K562 (cell line): ENCODE measurements around the gene RTN4. TPM values are rescaled to one million over a fixed set of nuclear protein-coding genes. Genes with fewer than 3 reads are reported as not detected.
A peak's percentile ranks its signal among the peaks of the same experiment; 100 is the strongest.

Experiments used
- CBFB ChIP-seq: sonication (generic); formaldehyde crosslinking; IDR thresholded peaks from 2 replicates; pipeline ENCODE4 v1.4.0; 2020; ENCODE audit warnings: mild to moderate bottlenecking, missing genetic modification reagents
- CEBPZ ChIP-seq: fragments of 150-350 bp; IDR thresholded peaks from 2 replicates; pipeline ENCODE4 v1.6.1; 2014; ENCODE audit warnings: low read depth, mild to moderate bottlenecking, low read length, borderline replicate concordance
- CLOCK ChIP-seq: fragments of 250-450 bp; sonication (Bioruptor Pico); IDR thresholded peaks from 2 replicates; pipeline ENCODE4 v1.4.0; 2020; ENCODE audit warnings: mild to moderate bottlenecking, moderate library complexity, borderline replicate concordance
- DACH1 ChIP-seq: fragments of 450-650 bp; IDR thresholded peaks from 2 replicates; pipeline ENCODE4 v1.6.1; 2018; ENCODE audit not compliant: partially characterized antibody
- ESRRB ChIP-seq: fragments of 250-450 bp; sonication (Bioruptor Pico); IDR thresholded peaks from 2 replicates; pipeline ENCODE4 v1.5.0; 2020; ENCODE audit warnings: mild to moderate bottlenecking, moderate library complexity, borderline replicate concordance
- ETS2 ChIP-seq: IDR thresholded peaks from 2 replicates; pipeline ENCODE4 v1.6.1; 2016; ENCODE audit warnings: borderline replicate concordance, missing genetic modification characterization, mild to moderate bottlenecking, moderate library complexity, missing compliant biosample characterization; ENCODE audit not compliant: poor library complexity, severe bottlenecking
- MCM7 ChIP-seq, 2 experiments: fragments of 450-650 bp; IDR thresholded peaks; 2 replicates each; pipeline ENCODE4 v1.6.1; 2016 to 2018
- NFIX ChIP-seq: fragments of 250-450 bp; sonication (Bioruptor Pico); IDR thresholded peaks from 2 replicates; pipeline ENCODE4 v1.4.0; 2020; ENCODE audit warnings: low read depth, mild to moderate bottlenecking, moderate library complexity
- PKNOX1 ChIP-seq: fragments of 450-650 bp; IDR thresholded peaks from 2 replicates; pipeline ENCODE4 v1.6.1; 2016
- PYGO2 ChIP-seq: fragments of 450-650 bp; IDR thresholded peaks from 2 replicates; pipeline ENCODE4 v1.6.1; 2016; ENCODE audit warnings: mild to moderate bottlenecking, missing genetic modification characterization, moderate library complexity, missing compliant biosample characterization
- TFAM ChIP-seq: fragments of 250-450 bp; sonication (Bioruptor Pico); conservative IDR thresholded peaks from 2 replicates; pipeline ENCODE4 v1.5.0; 2021; ENCODE audit warnings: mild to moderate bottlenecking, moderate library complexity
- TRIM24 ChIP-seq, 2 experiments: fragments of 450-650 bp; IDR thresholded peaks; 2 replicates each; pipeline ENCODE4 v1.6.1; 2016
- UBTF ChIP-seq, 2 experiments: IDR thresholded peaks; 2 replicates each; pipeline ENCODE4 v1.6.1; 2012; ENCODE audit warnings: improper control_type of control experiment in 2 of 2, low read depth in 2 of 2, low read length in 2 of 2, borderline replicate concordance in 1 of 2
- ZFP1 ChIP-seq: fragments of 450-650 bp; formaldehyde crosslinking; IDR thresholded peaks from 2 replicates; pipeline ENCODE4 v1.4.0; 2020; ENCODE audit warnings: mild to moderate bottlenecking, mixed read lengths
- ZKSCAN3 ChIP-seq: fragments of 250-450 bp; sonication (Bioruptor Pico); IDR thresholded peaks from 2 replicates; pipeline ENCODE4 v1.4.0; 2020
- ZNF311 ChIP-seq: fragments of 250-450 bp; sonication (Bioruptor Pico); IDR thresholded peaks from 2 replicates; pipeline ENCODE4 v1.4.0; 2020; ENCODE audit warnings: mild to moderate bottlenecking, moderate library complexity
- ZNF398 ChIP-seq: fragments of 250-450 bp; sonication (Bioruptor Pico); IDR thresholded peaks from 2 replicates; pipeline ENCODE4 v1.8.0; 2021; ENCODE audit warnings: moderate library complexity, mild to moderate bottlenecking, inconsistent platforms
- ZNF436 ChIP-seq: fragments of 250-450, 450-650 bp; sonication (Bioruptor Pico); formaldehyde crosslinking; IDR thresholded peaks from 2 replicates; pipeline ENCODE4 v1.7.0; 2020; ENCODE audit warnings: mild to moderate bottlenecking
- polyA plus RNA-seq, 8 experiments: library from polyadenylated mRNA; depleted of rRNA in 4 of 8; stranded (reverse) in 5 of 8; unstranded in 3 of 8; fragments of >200 nt; fragmentation: Nextera tagmentation in 2 of 8; fragmentation: Illumina TruSeq in 1 of 8; extraction: Ambion mirVana in 2 of 8; extraction: Trizol in 1 of 8; gene quantifications; 2 replicates each; pipeline versions ENCODE4 v1.2.1 to v1.2.3, GENCODE V29; 2011 to 2014; ENCODE audit warnings: inconsistent platforms in 1 of 8, missing spikeins in 1 of 8
- total RNA-seq, 7 experiments: library from RNA; depleted of rRNA in 6 of 7; stranded (reverse); fragments of >200 nt in 6 of 7; fragmentation: Illumina TruSeq in 2 of 7; extraction: Trizol in 2 of 7; gene quantifications; 2 replicates each; pipeline versions ENCODE4 v1.2.1 to v1.2.3, GENCODE V29; 2011 to 2021; ENCODE audit warnings: low replicate concordance in 1 of 7

Gene RTN4
- total and polyA plus RNA-seq, 9 of the 15 experiments (the other 6 are each of a cell fraction or from before 2014, with no cell fraction given): 73.0 to 248 (median 116) TPM

- no peak for TF ChIP-seq CEBPZ
- no peak for TF ChIP-seq UBTF (IDR thresholded peaks at IDR 0.05; ENCODE audit: borderline replicate concordance in 1 of 2, low read depth in 2 of 2, low read length in 2 of 2)
- TF ChIP-seq ZKSCAN3: no peak
- no peak for TF ChIP-seq ESRRB (CRISPR knock-in tag)
- no peak for TF ChIP-seq TRIM24 (IDR thresholded peaks at IDR 0.05)
- no peak for TF ChIP-seq MCM7 (IDR thresholded peaks at IDR 0.05)
- no peak for TF ChIP-seq ZNF436 (CRISPR knock-in tag)
- TF ChIP-seq TFAM (CRISPR knock-in tag): no peak
- no peak for TF ChIP-seq ZFP1 (CRISPR knock-in tag)
- no peak for TF ChIP-seq NFIX
- peak; percentile 53 for TF ChIP-seq PKNOX1
- no peak for TF ChIP-seq ZNF311 (CRISPR knock-in tag)
- TF ChIP-seq ETS2 (tag): no peak
- TF ChIP-seq CLOCK: no peak
- no peak for TF ChIP-seq PYGO2
- TF ChIP-seq CBFB (CRISPR knock-in tag): no peak
- TF ChIP-seq DACH1: no peak
- no peak for TF ChIP-seq ZNF398 (CRISPR knock-in tag)
Observed at GRCh38 chr2:55090702-55091101, 40.5 kb upstream of the RTN4 start (continued).
